ENCODE measurements around the gene RSPH9. TPM values are rescaled to one million over a fixed set of nuclear protein-coding genes. Genes with fewer than 3 reads are reported as not detected.

RSPH9 gene
- total RNA-seq, 1 donor from 2014 or later = 0.22 TPM

DNA sequence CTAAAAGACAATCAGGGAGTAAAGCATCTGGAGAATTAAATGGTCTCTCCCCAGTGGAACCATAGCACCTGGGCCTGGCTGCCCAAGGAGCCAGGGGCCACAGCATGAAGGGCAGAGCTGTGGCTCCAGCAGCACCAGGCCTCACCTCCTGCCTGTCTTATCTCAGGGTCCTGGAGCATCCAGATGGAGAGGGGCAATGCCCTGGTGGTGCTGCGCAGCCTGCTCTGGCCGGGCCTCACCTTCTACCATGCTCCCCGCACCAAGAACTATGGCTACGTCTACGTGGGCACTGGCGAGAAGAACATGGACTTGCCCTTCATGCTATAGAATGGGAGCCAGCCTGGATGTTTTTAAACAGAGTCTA lies 25.8 kb downstream of the RSPH9 start:
- Mint-ChIP-seq H3K27ac (ENCODE audit: unreplicated experiment) (no peak overlapping the region), H3K9me3 (ENCODE audit: low read depth) (no peaks in the 10 kb centered on the region), H3K36me3 (ENCODE audit: low read depth) (peaks cover 16% of the 10 kb centered on the region), H3K4me3 (ENCODE audit: unreplicated experiment) (no peak overlapping the region), H3K4me1 (ENCODE audit: low read depth) (peaks cover 22% of the 10 kb centered on the region), H3K27me3 (ENCODE audit: low read depth) (no peaks in the 10 kb centered on the region)
- DNase-seq (ENCODE audit: low spot score) = no peak
- TF ChIP-seq, protein P1, sequence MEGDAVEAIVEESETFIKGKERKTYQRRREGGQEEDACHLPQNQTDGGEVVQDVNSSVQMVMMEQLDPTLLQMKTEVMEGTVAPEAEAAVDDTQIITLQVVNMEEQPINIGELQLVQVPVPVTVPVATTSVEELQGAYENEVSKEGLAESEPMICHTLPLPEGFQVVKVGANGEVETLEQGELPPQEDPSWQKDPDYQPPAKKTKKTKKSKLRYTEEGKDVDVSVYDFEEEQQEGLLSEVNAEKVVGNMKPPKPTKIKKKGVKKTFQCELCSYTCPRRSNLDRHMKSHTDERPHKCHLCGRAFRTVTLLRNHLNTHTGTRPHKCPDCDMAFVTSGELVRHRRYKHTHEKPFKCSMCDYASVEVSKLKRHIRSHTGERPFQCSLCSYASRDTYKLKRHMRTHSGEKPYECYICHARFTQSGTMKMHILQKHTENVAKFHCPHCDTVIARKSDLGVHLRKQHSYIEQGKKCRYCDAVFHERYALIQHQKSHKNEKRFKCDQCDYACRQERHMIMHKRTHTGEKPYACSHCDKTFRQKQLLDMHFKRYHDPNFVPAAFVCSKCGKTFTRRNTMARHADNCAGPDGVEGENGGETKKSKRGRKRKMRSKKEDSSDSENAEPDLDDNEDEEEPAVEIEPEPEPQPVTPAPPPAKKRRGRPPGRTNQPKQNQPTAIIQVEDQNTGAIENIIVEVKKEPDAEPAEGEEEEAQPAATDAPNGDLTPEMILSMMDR (IDR thresholded peaks at IDR 0.05) = no peak

DNA sequence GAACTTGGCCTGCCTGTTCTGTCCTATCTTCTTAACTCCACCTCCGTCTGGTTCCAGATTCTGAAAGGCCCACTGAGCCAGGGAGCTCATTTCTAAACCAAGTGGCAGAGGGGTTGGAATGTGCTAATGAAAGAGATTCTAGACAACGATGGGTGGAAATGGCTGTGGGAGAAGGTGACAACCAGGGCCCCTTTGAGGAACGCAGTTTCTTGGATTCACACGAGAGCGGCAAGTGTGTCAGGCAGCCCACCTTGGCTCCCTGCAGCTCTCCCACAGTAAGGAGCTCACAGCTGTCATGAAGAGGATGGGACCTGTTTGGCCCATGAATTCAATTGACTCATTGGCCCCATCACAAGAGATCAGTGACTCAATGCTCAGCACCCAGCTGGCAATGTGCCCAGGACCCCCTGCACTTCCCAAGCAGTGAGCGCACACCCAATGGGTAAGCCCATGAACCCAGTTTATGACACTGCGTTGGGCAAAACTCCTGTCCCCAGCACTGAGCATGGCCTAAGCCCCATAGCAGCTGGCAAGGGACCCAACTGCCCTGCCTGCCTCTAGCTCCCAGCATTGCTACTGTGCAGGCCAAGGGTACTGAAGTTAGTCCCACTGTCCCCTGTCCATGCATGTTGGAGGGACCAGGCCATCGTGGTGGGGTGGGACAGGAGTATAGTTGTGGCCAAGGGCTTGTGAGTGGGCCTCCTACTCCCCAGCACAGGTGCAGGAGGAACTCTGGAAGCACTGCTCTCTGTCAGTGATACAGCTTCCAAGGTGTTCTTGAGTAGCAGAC lies 26.4 kb downstream of the RSPH9 start:
- H3K27ac Mint-ChIP-seq (ENCODE audit: unreplicated experiment) = no peak overlapping the region
- peaks cover 19% of the 10 kb centered on the region for H3K36me3 Mint-ChIP-seq (ENCODE audit: low read depth)

DNA sequence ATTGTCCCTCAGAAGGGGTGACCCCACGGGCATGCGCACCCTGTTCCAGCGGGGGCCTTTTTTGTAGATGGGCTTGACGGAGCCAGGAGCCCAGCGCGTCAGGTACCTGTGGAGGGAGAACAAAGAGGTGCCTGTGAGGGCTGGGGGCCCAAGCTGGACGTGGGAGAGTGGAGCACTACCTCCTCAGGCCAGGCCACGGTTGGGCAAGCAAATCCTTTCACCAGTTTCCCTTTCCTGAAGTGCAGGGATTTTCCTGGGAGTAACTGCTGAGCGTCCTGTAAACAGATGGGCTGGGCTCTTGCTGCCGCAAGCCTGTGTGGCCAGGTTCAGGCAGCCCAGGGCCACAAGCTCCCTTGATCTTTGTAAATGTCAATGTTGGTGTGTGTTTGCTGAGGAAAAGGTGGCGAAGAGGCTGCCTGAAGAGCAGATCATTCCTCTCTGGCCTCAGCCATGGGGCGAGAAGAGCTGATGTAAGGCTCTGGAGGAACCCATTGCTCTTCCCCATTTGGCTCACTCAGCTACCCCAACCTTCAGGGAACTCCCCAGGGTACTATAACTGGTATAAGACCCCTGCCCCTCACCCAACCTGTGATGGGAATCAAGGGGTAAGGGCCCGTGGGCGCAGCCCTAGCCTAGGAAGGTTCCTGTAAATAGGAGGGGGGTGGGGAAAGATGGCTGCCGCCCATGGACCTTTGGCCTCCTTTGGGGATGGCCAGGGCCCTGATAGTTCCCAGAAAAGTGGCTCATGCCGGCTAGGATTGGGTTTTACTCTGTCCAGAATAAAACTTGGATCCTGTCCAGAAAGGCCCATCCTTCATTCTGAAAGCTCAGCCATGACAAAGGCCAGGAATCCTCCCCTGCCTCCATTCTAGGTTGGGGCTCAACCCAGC lies 27.2 kb downstream of the RSPH9 start:
- DNase-seq (ENCODE audit: low spot score) = no peak
- H3K36me3 Mint-ChIP-seq (ENCODE audit: low read depth) = peaks cover 19% of the 10 kb centered on the region
- peaks cover 22% of the 10 kb centered on the region for H3K4me1 Mint-ChIP-seq (ENCODE audit: low read depth)
- TF ChIP-seq, protein P1 (IDR thresholded peaks at IDR 0.05) = no peak
- H3K9me3 Mint-ChIP-seq (ENCODE audit: low read depth) = no peaks in the 10 kb centered on the region
- no peak overlapping the region for H3K4me3 Mint-ChIP-seq (ENCODE audit: unreplicated experiment)
- no peaks in the 10 kb centered on the region for H3K27me3 Mint-ChIP-seq (ENCODE audit: low read depth)
- H3K27ac Mint-ChIP-seq (ENCODE audit: unreplicated experiment) = no peak overlapping the region

More for the DNA sequence above, 26.4 kb downstream of the RSPH9 start:
- Mint-ChIP-seq H3K9me3 (ENCODE audit: low read depth) (no peaks in the 10 kb centered on the region), H3K4me3 (ENCODE audit: unreplicated experiment) (no peak overlapping the region), H3K27me3 (ENCODE audit: low read depth) (no peaks in the 10 kb centered on the region), H3K4me1 (ENCODE audit: low read depth) (peaks cover 22% of the 10 kb centered on the region)
- DNase-seq (ENCODE audit: low spot score) = no peak
- TF ChIP-seq, protein P1 (IDR thresholded peaks at IDR 0.05) = no peak

DNA sequence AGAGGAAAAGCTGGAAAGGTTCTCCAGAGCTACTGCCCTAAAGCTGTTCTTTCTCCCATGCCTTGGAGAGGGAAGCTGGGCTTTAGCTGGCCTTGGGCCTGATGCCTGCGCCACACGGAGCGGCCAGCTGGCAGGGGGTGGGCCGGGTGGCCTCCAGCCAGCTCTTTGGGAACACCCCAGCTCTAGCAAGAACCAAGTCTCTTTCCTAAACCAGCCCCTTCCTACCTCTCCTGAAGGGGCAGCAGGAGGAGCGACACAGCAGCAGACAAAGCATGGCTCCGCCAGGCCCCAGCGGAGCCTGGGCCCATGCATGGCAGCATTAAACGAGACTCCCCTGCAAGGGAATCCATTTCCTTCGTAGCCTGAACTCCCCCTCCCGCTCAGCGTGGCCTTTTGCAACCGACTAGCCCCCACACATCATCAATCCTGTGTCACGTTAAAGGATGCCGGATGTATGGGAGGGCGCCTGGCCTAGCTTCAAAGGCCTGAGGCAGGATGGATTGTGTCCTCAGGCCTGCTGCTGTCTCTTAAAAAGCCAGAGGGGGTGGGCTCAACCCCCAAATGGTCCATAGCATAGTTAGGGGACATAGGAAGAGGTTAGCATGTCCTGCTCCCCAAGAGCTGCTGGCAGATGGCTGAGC lies 28.7 kb downstream of the RSPH9 start:
- TF ChIP-seq, protein P1 (IDR thresholded peaks at IDR 0.05) = no peak
- Mint-ChIP-seq H3K4me3 (ENCODE audit: unreplicated experiment) (no peak overlapping the region), H3K36me3 (ENCODE audit: low read depth) (peaks cover 28% of the 10 kb centered on the region), H3K4me1 (ENCODE audit: low read depth) (peaks cover 8% of the 10 kb centered on the region), H3K27me3 (ENCODE audit: low read depth) (no peaks in the 10 kb centered on the region), H3K27ac (ENCODE audit: unreplicated experiment) (no peak overlapping the region), H3K9me3 (ENCODE audit: low read depth) (no peaks in the 10 kb centered on the region)
- no peak for DNase-seq (ENCODE audit: low spot score)

DNA sequence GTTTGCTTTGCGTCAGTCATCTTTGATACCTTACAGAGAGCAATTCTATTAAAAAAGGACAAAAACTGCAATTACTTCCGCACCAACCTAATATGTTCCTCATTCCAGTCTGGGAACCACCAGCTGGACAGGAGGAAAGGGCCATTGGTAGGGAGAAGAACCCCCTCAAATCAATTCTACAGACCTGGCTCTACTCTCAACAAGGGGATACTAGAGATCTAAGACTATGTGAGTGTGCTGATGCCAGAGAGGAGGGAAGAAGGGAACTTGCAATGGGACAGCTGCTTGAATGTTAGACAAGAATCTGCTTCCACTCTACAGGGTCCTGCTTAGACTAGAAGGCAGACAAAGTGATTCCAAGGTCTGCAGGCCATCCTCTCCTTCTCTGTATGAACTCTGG lies 29.5 kb downstream of the RSPH9 start:
- H3K9me3 Mint-ChIP-seq (ENCODE audit: low read depth) = no peaks in the 10 kb centered on the region
- no peak overlapping the region for H3K27ac Mint-ChIP-seq (ENCODE audit: unreplicated experiment)
- TF ChIP-seq, protein P1 (IDR thresholded peaks at IDR 0.05) = no peak
- H3K27me3 Mint-ChIP-seq (ENCODE audit: low read depth) = no peaks in the 10 kb centered on the region
- peaks cover 28% of the 10 kb centered on the region for H3K36me3 Mint-ChIP-seq (ENCODE audit: low read depth)
- peaks cover 2% of the 10 kb centered on the region for H3K4me1 Mint-ChIP-seq (ENCODE audit: low read depth)
- no peak for DNase-seq (ENCODE audit: low spot score)
- no peak overlapping the region for H3K4me3 Mint-ChIP-seq (ENCODE audit: unreplicated experiment)
